HG03571 (cell line): ENCODE results near the gene TUBGCP2.

Experiments used
- ATAC-seq: cut with Tn5 transposase; IDR thresholded peaks from one replicate; pipeline ENCODE4 v1.9.1; 2021; ENCODE audit not compliant: unreplicated experiment

The TUBGCP2 gene

GRCh38 chr10:133306941-133307379 lies 1.7 kb downstream of the TUBGCP2 start:
- no peak for ATAC-seq

- no peak for ATAC-seq
Observed at GRCh38 chr10:133306097-133306476, 2.6 kb downstream of the TUBGCP2 start.

DNA sequence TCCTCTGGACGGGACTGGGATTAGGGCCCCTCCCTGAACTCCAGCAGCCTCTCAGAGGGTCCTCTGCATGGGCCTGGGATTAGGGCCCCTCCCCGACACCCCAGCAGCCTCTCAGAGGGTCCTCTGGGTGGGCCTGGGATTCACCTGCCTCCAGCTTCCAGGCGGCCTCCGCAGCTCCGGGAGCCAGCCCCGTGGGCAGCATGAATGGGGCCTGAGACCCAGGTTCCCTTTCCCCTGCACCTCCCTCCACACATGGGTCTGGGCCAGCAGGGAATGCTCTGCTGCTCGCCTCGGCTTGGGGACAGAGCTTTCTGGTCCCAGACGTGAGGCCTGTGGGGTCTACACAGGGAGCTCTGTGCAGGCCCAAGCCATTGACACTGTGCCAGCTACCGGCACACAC lies 5.5 kb downstream of the TUBGCP2 start:
- no peak for ATAC-seq

GRCh38 chr10:133302230-133302629 lies 6.4 kb downstream of the TUBGCP2 start:
- ATAC-seq, result no peak

DNA sequence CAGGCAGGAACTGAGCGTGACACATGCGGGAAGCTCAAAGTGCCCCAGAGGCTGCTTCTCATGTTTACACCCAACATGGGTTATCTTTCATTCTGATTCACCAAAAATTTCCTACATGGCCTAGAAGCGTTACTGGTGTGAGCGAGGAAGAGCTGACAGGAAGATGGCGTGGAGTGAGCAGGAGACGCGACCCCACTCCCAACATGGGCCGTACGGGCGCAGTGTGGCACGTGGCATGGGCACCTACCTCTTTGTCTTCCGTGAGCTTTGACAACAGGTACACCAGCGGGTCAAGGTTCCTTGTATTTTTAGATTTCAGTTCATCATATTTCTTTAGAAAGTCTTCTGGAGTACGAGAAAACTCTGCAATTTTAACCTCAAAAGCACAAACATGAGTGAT lies 8.9 kb downstream of the TUBGCP2 start:
- no peak for ATAC-seq

DNA sequence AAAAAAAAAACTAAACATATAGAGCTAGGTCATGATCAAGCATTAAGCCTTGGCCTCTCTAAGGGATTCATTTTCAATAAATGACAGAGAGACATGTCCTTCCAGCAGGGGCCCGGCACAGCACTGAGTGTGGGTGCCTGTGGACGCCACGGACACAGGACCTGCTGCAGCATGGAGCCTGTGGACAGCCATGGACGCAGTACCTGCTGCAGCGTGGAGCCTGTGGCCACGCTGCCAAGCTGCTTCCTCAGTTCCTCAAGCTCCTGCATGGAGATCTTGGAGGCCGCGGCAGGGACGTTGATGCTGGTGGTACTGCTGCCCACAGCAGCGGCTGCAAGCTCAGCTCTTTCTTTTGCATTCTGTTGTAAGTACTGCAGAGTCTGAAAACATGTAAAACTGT lies 9.4 kb downstream of the TUBGCP2 start:
- no peak for ATAC-seq

DNA sequence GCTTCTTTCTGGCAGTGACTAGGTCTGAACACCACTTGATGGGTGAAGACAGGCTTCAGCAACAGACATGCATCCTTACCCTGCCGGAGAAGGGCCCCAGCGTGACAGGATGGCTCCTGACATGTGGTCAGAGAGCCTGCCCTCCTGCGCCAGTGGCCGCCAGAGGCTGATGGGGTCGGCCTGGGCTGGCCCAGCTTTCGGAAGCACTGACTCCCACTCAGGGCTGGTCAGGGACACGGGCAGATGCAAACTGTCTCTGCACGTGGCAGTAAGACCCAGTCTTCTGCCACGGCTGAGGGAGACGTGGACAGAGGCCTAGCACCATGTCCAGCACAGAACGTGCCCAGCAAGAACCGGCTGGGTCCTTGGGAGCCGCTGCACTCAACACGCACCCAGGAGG lies 10.2 kb downstream of the TUBGCP2 start:
- ATAC-seq, result no peak

DNA sequence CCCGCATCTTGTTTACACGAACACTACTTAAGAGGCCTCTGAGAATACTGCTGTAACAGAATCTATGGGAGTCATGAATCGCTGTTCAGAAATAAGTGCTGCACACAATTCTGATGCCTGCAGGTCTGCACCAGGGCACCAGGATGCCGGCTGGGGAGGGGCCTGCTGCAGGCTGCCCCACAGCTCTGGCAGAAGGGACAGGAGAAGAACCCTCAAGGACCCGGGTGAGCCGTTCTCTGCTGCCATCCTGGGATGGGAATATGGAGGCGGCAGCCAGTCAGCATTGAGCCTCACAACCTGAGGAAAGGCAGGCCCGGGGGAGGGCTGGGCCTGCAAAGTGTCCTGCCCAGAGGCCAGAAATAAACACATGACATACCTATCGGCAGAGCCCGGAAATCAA lies 11.2 kb downstream of the TUBGCP2 start:
- no peak for ATAC-seq

DNA sequence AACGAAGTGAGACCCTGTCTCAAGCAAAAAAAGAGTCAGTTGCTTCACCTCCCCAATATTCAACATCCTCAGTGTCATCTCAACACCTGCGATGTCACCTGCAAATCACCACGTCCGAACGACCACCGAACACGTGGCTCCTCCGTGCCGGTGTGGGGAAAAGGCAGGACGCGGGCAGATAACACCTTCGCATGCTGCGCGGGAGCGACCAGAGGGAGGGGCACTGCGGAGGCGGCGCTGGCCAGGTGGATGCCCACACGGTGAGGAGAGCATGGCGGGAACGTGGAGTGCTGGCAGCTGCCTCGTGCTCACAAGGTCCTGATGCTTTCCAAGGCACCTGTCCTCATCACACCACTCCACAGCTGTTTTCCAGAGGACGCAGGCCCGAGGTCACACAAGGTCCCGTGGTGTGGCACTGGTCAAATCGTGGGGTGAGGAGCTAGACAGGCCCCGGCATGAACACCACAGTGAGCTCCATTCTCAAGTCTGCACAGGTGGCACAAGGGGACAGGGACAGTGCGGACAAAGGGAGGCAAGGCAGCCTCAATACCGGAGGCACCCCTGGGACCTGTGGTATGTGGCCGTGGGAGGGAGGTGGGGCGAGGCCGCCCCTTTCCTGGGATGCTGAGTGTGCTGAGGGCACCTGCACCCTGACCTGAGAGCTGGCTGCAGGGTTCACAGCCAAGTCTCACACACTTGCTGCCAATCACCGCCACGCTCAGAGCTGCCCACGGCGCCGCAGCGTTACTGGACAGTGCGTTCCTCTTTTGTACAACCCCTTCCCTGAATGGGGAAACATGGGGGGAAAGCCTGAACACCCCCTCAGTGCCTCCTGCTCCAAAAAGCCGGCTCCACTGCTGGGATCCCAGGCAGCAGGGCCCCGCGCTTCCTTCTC lies 13.0 kb downstream of the TUBGCP2 start:
- ATAC-seq, result no peak

DNA sequence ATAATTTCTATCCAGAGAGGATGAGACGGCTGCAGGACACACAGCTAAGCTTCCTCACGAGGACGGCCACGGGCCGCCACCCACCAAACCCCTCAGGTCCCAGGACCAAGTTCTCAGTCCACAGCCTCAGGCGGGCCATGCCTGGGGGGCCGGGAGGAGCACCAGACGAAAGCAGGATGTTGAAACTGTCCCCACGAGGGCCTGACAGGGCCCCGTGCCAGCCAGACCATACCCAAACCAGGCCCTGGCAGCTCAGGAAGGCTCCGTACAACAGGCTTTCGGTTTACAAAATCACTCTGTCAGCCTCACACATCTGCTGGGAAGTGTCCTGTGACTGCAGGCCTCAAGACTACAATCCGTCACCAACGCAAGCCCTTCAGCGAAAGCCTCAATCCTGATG lies 14.5 kb downstream of the TUBGCP2 start:
- no peak for ATAC-seq

- no peak for ATAC-seq
Observed at GRCh38 chr10:133293810-133294119, 14.9 kb downstream of the TUBGCP2 start.

- no peak for ATAC-seq
Observed at GRCh38 chr10:133292919-133293809, 15.5 kb downstream of the TUBGCP2 start.

GRCh38 chr10:133289761-133290160 lies 18.9 kb downstream of the TUBGCP2 start:
- no peak for ATAC-seq

DNA sequence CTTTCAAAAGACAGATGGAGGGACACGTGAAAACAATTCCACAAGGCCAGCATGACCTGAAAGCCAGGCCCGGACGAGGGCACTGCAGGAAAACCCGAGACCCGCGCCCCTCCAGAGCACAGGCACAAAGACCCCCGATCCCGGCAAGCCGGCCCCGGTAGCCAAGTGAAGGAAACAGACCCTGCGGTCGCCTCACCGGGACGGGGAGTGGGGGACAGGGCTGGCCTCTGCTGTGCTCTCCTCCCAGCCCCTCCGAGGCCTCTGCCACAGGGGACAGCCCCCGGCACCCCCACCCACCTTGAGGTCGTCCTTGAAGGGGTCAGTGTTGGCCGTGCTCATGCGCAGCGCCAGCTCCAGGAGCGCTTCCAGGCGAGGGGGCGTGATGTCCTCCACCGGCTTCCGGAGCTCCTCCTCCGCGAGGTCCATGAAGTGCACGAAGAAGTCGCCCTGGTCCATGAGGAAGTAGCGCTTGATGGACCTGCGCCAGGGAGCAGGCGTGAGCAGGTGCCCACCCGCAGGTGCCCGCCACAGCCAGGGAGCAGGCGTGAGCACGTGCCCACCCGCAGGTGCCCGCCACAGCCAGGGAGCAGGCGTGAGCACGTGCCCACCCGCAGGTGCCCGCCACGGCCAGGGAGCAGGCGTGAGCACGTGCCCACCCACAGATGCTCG lies 20.7 kb downstream of the TUBGCP2 start:
- ATAC-seq, result no peak

GRCh38 chr10:133286366-133286765 lies 22.3 kb downstream of the TUBGCP2 start:
- no peak for ATAC-seq

DNA sequence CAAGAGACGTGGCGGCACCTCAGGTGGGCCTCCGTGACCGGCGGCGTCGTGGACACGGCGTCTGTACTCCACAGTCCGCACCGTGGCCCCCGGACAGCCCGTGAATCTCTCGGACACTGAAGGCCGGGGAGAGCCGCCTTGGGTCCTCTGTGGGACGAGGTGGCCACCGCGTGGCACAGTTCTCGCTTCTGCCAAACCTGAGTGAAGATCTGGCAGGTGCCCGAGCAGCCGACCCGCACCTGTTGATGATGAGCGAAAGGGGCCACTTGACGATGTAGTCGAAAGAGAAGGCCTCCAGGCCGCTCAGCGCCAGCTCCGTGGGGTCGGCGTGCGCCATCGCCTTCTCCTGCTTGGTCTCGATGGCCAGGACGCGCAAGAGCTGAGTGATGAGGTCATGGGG lies 23.5 kb downstream of the TUBGCP2 start:
- no peak for ATAC-seq

DNA sequence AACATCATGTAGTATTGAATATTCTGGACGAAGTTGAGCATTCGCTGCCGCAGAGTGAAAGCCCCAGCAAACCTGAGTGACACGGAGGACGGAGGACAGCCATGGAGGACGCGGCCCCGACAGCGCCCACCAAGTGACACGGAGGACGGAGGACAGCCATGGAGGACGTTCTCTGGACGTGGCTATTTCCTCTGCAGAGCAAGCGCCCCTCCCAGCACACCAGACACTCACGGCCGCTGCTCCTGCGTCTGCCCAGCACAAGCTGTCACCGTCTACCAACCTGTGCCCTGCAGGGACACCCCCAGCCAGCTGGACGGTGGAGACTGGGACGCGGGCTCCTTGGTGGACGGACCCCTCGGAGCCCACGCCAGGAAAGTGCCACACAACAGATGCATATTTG lies 24.7 kb downstream of the TUBGCP2 start:
- ATAC-seq, result no peak

DNA sequence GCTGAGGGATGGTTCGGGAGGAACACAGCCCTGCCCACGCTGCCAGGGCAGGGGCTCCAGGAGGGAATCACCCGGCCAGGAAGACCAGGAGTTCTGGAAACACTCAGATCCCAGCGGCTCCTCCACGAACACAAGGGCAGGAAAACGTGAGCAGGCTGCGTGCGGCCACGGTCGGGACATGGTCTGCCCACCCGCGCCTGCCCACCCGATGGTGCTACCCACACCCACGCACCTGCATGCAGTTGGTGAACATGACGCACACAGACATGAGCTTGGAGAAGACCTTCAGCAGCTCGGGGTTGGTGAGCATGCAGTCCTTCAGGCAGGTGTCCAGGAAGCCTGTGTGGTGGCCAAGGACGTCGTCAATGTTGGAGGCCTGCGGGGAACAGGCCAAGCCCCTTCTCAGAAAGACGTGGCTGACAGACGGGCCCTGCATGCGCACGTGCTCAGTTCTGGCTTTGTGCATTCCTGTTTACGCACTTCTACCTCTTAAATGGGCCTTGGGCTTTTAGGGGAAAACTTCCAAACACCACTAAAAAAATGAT lies 25.8 kb downstream of the TUBGCP2 start:
- ATAC-seq, result no peak

DNA sequence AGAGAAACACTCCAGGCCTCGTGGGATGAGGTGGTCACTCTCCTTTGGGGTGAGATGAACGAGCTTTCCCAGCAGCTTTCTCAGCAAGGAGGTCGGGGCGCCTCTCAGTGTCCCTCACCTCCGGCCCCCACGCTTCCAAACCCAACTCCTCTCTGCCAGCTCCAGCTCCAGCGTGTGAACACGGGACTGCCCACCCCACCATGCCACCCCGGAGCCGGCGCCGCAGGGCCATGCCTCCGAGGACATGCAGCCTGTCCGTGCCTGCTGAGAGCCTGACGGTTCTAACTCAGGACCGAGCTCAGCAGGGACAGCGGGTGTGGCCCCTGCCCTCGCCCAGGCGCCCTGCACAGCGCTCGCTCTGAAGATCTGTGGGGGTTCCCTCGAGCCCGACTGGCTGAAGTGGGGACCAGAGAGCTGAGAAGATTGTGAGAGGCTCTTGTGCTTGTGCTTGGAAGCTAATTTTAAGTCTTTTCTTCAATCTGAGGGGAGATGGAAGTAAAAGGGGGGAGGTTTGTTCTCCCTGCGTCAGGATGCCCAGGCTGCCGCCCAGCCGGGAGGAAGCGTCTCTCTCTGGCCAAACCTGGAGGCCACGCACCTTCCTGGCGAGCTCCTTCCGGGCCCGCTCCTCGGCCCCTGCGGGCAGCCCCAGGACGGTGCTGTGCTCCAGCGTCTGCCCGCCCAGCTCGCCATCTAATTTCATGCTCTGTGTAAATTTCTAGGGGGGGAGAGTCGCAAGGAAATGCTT lies 26.9 kb downstream of the TUBGCP2 start:
- no peak for ATAC-seq

- ATAC-seq, result no peak
Observed at GRCh38 chr10:133281084-133281483, 27.6 kb downstream of the TUBGCP2 start.
